Panc1 (cell line): Measurements from ENCODE around the gene ACKR4.

Source experiments
- POLR2AphosphoS5 ChIP-seq: IDR thresholded peaks from 2 replicates; pipeline ENCODE4 v1.6.1; 2012; ENCODE audit warnings: mild to moderate bottlenecking, low read depth, low read length, moderate library complexity
- SIN3A ChIP-seq: IDR thresholded peaks from 2 replicates; pipeline ENCODE4 v1.6.1; 2012; ENCODE audit warnings: low read depth, mild to moderate bottlenecking, low read length, moderate library complexity, borderline replicate concordance; ENCODE audit not compliant: insufficient read depth
- TF ChIP-seq, protein P1 (sequence below): fragments of 450-650 bp; IDR thresholded peaks from 2 replicates; pipeline ENCODE4 v1.5.1; 2017; ENCODE audit warnings: mild to moderate bottlenecking
- TF ChIP-seq, protein P2 (sequence below), 2 experiments: IDR thresholded peaks; 2 replicates each; pipeline ENCODE4 v1.6.1; 2011 to 2012; ENCODE audit warnings: low read depth in 2 of 2, control low read depth in 1 of 2, low read length in 1 of 2, mild to moderate bottlenecking in 1 of 2, moderate library complexity in 1 of 2; ENCODE audit not compliant: insufficient read depth in 1 of 2

DNA sequence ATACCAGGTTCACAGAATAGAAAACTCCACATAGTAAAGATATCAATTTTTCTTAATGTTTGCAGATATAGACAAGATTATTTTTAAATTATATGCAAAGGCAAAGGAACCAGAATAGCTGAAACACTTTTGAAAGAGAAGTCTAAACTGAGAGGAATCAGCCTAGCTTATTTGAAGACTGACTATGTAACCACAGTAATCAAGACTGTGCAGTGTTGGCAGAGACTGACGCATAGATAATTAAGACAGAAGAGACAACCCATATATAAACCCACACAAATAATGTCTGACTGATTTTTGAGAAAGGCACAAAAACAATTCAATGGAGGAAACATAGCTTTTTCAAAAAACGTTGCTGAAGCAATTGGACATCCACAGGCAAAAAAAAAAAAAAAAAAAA is 28.6 kb upstream of the ACKR4 start:
- TF ChIP-seq, protein P1, sequence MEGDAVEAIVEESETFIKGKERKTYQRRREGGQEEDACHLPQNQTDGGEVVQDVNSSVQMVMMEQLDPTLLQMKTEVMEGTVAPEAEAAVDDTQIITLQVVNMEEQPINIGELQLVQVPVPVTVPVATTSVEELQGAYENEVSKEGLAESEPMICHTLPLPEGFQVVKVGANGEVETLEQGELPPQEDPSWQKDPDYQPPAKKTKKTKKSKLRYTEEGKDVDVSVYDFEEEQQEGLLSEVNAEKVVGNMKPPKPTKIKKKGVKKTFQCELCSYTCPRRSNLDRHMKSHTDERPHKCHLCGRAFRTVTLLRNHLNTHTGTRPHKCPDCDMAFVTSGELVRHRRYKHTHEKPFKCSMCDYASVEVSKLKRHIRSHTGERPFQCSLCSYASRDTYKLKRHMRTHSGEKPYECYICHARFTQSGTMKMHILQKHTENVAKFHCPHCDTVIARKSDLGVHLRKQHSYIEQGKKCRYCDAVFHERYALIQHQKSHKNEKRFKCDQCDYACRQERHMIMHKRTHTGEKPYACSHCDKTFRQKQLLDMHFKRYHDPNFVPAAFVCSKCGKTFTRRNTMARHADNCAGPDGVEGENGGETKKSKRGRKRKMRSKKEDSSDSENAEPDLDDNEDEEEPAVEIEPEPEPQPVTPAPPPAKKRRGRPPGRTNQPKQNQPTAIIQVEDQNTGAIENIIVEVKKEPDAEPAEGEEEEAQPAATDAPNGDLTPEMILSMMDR, result no peak
- TF ChIP-seq POLR2AphosphoS5, result no peak
- TF ChIP-seq, protein P2, sequence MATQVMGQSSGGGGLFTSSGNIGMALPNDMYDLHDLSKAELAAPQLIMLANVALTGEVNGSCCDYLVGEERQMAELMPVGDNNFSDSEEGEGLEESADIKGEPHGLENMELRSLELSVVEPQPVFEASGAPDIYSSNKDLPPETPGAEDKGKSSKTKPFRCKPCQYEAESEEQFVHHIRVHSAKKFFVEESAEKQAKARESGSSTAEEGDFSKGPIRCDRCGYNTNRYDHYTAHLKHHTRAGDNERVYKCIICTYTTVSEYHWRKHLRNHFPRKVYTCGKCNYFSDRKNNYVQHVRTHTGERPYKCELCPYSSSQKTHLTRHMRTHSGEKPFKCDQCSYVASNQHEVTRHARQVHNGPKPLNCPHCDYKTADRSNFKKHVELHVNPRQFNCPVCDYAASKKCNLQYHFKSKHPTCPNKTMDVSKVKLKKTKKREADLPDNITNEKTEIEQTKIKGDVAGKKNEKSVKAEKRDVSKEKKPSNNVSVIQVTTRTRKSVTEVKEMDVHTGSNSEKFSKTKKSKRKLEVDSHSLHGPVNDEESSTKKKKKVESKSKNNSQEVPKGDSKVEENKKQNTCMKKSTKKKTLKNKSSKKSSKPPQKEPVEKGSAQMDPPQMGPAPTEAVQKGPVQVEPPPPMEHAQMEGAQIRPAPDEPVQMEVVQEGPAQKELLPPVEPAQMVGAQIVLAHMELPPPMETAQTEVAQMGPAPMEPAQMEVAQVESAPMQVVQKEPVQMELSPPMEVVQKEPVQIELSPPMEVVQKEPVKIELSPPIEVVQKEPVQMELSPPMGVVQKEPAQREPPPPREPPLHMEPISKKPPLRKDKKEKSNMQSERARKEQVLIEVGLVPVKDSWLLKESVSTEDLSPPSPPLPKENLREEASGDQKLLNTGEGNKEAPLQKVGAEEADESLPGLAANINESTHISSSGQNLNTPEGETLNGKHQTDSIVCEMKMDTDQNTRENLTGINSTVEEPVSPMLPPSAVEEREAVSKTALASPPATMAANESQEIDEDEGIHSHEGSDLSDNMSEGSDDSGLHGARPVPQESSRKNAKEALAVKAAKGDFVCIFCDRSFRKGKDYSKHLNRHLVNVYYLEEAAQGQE (IDR thresholded peaks at IDR 0.05; ENCODE audit: insufficient read depth in 1 of 2, low read depth in 2 of 2, low read length in 1 of 2), result no peak
- TF ChIP-seq SIN3A, result no peak
